NCI-H2227 (cell line): ENCODE data around the gene MYBBP1A.

Experiments used
- DNase-seq: peaks from one replicate; lab custom pipeline; 2025; ENCODE audit not compliant: unreplicated experiment; lab: John Stamatoyannopoulos, UW

MYBBP1A gene

GRCh38 chr17:4505187-4505586 lies 50.0 kb downstream of the MYBBP1A start:
- no peak for DNase-seq

GRCh38 chr17:4504188-4504587 lies 51.0 kb downstream of the MYBBP1A start:
- no peak for DNase-seq

GRCh38 chr17:4503283-4504025 lies 51.7 kb downstream of the MYBBP1A start:
- DNase-seq, result peak; percentile 24

- DNase-seq, result peak; percentile 15
These were observed 52.6 kb downstream of the MYBBP1A start for GRCh38 chr17:4502466-4503154.

GRCh38 chr17:4501295-4501949 lies 53.8 kb downstream of the MYBBP1A start:
- DNase-seq, result no peak

- DNase-seq, result no peak
These were observed 55.0 kb downstream of the MYBBP1A start for GRCh38 chr17:4500191-4500571.

- peak; percentile 34 for DNase-seq
These were observed 55.6 kb downstream of the MYBBP1A start for GRCh38 chr17:4499431-4500190.

- peak; percentile 78 for DNase-seq
These were observed 56.5 kb downstream of the MYBBP1A start, which contains the start of gene SPNS2 for GRCh38 chr17:4498461-4499397. Gene SPNS2, plus strand, starts transcription at chr17:4498881. Its CDS starts 167 bp downstream, at chr17:4499048.

GRCh38 chr17:4497101-4497824 lies 57.9 kb downstream of the MYBBP1A start:
- DNase-seq, result no peak

- DNase-seq, result peak; percentile 28
These were observed 62.2 kb downstream of the MYBBP1A start for GRCh38 chr17:4492721-4493561.

- no peak for DNase-seq
These were observed 64.5 kb downstream of the MYBBP1A start for GRCh38 chr17:4490637-4491061.

GRCh38 chr17:4490109-4490591 lies 65.0 kb downstream of the MYBBP1A start:
- DNase-seq, result no peak

GRCh38 chr17:4488989-4489595 lies 66.1 kb downstream of the MYBBP1A start:
- no peak for DNase-seq
